ENCODE results near the gene ERMN. TPM values are rescaled to one million over a fixed set of nuclear protein-coding genes. Genes with fewer than 3 reads are reported as not detected.
A peak's percentile ranks its signal among the peaks of the same experiment; 100 is the strongest.

Gene ERMN
- total RNA-seq, 6 experiments from 2014 or later = not detected

DNA sequence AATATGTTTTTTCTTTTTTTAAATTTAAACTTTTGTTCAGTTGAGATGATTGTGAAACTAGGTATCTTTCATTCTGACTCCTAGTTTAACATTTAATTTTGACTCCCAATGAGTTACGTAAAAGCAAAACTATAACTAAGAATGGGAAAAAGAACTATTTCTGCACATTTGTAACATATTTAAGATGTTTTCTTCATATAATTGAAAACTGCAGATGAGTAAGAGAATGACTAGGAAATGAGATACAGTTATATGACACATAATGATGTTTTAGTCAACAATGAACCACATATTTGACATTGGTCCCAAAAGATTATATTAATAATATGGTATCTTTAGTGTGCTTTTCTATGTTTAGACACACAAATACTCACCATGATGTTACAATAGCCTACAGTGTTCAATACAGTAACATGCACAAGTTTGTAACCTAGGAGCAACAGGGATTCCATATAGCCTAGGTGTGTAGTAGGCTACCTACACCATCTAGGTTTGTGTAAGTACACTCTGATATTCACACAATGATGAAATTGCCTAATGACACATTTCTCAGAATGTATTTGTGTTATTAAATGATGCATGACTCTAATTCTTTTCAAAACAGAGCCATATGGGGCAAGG is 12.6 kb downstream of the ERMN start:
- H3K4me3 Mint-ChIP-seq = no peak overlapping the region
- H3K27ac Mint-ChIP-seq = no peak overlapping the region
- H3K27me3 Mint-ChIP-seq (ENCODE audit: insufficient read depth) = no peaks in the 10 kb centered on the region
- H3K36me3 Mint-ChIP-seq (ENCODE audit: low read depth) = peaks cover 22% of the 10 kb centered on the region; the same call in 1 of the 2 replicates
- H3K9me3 Mint-ChIP-seq = no peaks in the 10 kb centered on the region
- no peak for TF ChIP-seq CTCF (IDR thresholded peaks at IDR 0.05)
- no peak for DNase-seq
- peaks cover 16% of the 10 kb centered on the region for H3K4me1 Mint-ChIP-seq (ENCODE audit: low read depth)

DNA sequence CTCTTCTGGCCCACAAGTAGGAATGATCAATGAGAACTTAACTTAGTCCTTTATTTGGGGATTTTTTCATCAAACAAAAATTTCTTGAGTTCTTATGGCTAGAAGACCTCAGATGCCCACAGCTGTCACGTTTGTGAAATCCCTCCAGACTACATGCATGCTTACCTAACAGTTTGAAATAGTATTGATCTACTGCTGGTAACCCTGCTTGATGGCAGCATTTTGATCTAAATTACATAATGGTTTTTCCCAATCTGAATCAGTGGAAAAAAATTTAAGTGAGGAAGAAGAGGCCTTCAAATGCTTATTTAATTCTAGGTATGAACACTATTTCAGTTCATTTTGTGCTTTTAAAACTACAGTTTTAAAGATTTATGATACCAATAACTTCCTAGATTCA is 13.9 kb downstream of the ERMN start:
- Mint-ChIP-seq H3K9me3 (no peaks in the 10 kb centered on the region), H3K27ac (no peak overlapping the region), H3K27me3 (ENCODE audit: insufficient read depth) (no peaks in the 10 kb centered on the region), H3K4me1 (ENCODE audit: low read depth) (peaks cover 25% of the 10 kb centered on the region), H3K36me3 (ENCODE audit: low read depth) (peaks cover 33% of the 10 kb centered on the region; the same call in 1 of the 2 replicates), H3K4me3 (no peak overlapping the region)
- DNase-seq = no peak
- no peak for TF ChIP-seq CTCF (IDR thresholded peaks at IDR 0.05)

DNA sequence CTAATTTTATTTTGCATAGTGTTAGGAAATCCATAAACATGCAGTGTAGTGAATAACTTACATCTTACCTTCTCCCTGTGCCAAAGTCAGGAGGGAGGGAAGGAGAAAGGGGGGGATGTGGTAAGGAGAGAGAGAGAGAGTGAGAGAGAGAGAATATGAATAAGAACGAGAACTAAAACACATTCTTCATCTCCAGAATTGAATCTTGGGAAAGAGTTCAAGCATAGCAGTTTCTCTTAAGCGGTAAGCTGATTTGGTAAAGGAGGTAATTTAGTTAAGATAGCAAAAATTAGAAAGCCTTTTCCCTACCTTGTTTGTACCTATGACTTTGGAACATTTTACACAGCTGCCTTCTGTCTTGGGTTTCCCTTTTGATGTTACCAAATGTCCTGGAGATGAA is 15.7 kb downstream of the ERMN start:
- Mint-ChIP-seq H3K27ac (no peak overlapping the region), H3K4me3 (no peak overlapping the region), H3K9me3 (no peaks in the 10 kb centered on the region), H3K27me3 (ENCODE audit: insufficient read depth) (no peaks in the 10 kb centered on the region), H3K36me3 (ENCODE audit: low read depth) (peaks cover 39% of the 10 kb centered on the region; the same call in 1 of the 2 replicates), H3K4me1 (ENCODE audit: low read depth) (peaks cover 43% of the 10 kb centered on the region)
- DNase-seq = no peak
- no peak for TF ChIP-seq CTCF (IDR thresholded peaks at IDR 0.05)

- Mint-ChIP-seq H3K36me3 (ENCODE audit: low read depth) (peaks cover 39% of the 10 kb centered on the region; the same call in 1 of the 2 replicates), H3K27ac (no peak overlapping the region), H3K4me1 (ENCODE audit: low read depth) (peaks cover 42% of the 10 kb centered on the region), H3K9me3 (no peaks in the 10 kb centered on the region), H3K27me3 (ENCODE audit: insufficient read depth) (no peaks in the 10 kb centered on the region), H3K4me3 (no peak overlapping the region)
- peak; percentile 57 for TF ChIP-seq CTCF (IDR thresholded peaks at IDR 0.05)
- DNase-seq = peak; percentile 39
Observed at GRCh38 chr2:157307021-157307420, 18.6 kb downstream of the ERMN start.

DNA sequence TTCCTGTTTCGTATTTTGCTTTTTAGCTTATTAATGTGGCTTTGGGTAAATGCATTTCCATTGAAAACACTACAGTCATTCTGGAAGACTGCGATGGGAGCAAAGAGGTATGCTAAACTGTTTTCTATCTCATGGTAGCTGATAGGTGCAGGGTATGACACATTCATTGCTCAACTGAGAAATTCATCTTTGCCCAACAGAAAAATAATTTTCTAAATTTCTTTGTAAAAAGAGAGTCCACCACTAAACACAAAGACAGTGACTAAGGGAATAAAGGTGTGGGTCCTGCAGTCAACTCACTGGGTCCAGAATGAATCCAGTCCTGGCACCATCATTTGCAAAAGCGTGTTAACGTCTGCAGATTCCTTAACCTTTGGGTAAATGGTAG is 19.9 kb downstream of the ERMN start:
- H3K27ac Mint-ChIP-seq = peak overlapping the region; percentile 18; the same call in 1 of the 2 replicates
- H3K4me1 Mint-ChIP-seq (ENCODE audit: low read depth) = peaks cover 44% of the 10 kb centered on the region
- no peaks in the 10 kb centered on the region for H3K27me3 Mint-ChIP-seq (ENCODE audit: insufficient read depth)
- H3K4me3 Mint-ChIP-seq = no peak overlapping the region
- no peak for TF ChIP-seq CTCF (IDR thresholded peaks at IDR 0.05)
- peak; percentile 6 for DNase-seq
- no peaks in the 10 kb centered on the region for H3K9me3 Mint-ChIP-seq
- peaks cover 27% of the 10 kb centered on the region; the same call in 1 of the 2 replicates for H3K36me3 Mint-ChIP-seq (ENCODE audit: low read depth)

Data from HFFc6 (cell line).